Measurements from ENCODE around the gene SPINDOC.
"Not testable (repeated sequence)": the region's sequence is repeated elsewhere in the genome, so short reads cannot be mapped to it uniquely, and the experiment has no call there.

The SPINDOC gene

DNA sequence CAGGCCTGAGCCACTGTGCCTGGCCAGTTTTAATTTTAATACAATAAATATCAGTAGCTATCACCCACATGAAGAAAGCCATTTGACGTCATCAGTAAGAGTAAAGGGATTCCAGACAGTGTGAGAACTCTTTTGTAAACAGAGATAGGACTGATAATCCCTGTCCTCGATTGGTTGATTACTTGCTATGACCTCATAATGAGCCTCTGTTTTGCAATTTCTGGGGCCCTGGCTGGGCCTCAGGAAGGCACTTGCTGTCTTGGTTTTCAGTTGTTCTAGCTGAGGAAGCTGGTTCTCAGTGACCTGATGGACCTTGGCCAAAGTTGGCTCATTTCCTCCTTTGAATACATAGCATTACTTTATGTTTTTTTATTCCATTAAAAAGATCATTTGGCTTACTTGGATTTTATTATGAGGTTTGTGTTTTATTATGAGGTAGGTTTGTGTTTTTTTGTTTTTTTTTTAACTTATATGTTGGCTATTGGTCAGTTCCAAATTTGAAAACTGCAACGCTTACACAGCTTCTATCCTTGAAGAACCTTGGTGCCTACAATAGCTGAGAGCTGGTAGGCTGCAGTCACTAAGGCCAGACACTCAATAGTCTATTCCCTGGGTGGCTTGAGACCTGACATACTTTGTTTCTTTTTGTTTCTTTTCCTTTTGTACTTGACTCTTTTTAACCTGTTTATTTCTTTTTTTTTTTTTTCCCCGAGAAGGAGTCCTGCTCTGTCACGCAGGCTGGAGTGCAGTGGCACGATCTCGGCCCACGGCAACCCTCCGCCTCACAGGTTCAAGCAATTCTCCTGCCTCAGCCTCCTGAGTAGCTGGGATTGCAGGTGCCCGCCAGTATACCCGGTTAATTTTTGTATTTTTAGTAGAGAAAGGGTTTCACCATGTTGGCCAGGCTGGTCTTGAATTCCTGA lies 45.6 kb downstream of the SPINDOC start:
- DNase-seq = no peak

DNA sequence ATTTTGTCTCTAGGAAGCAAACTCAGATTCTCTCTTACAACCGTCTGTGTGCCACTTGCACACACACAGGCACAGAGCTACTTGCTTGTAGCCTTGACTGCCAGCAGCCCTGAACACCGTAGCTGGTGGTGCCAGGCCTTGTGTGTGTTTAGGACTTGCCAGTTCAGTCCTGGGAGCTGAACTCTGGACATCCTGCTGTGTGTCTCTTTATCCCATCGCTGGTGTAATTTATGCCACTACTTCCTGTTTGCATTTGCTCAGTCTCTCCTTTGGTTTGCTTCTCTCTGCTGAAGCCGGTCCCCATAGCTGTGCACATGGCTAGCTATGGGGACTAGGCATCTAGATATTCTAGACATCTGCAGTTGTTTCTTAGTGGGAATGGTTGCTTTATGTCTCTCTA lies 49.7 kb downstream of the SPINDOC start:
- DNase-seq = no peak

DNA sequence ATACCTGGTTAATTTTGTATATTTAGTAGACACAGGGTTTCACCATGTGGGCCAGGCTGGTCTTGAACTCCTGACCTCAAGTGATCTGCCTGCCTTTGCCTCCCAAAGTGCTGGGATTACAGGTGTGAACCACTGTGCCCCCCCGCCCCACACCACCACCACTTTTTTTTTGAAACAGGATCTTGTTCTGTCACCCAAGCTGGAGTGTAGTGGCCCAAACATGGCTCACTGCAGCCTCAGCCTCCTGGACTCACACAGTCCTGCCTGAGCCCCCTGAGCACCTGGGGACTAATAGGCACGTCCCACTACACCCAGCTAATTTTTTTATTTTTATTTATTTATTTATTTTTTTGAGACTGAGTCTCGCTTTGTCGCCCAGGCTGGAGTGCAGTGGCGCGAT lies 50.4 kb downstream of the SPINDOC start:
- not testable (repeated sequence) for DNase-seq

DNA sequence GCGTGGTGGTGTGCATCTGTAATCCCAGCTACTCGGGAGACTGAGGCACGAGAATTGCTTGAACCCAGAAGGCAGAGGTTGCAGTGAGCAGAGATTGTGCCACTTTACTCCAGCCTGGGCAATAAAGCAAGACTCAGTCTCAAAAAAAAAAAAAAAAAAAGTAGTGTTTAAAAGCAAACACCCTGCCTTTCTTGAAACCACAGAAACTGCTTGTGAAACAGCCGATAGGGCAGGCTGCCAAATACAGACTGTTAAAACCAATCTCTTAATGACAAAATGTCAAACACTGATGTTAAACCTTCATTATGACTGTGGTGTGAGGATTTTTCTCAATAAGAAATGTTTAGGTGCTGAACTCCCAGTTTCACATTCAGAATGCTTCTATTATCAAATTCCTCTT lies 53.0 kb downstream of the SPINDOC start:
- DNase-seq = no peak

DNA sequence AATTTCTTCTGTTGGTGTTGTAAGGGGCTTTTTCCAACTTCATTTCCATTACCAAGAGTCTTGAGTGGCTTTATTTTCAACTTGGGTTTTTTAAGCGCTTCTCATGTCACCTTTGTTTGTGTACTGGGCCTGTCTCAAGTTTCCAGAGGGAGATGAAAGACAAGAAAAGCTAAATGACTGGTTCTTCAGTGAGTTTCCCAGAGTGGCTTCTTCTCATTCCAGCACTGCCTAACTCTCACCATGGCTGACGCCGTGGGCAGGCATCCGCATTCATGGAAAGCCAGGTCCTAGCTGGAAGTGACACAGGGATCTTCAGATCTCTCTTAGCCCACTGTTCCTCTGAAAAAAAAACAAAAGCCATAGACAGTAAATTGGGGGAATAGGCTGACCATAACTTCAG lies 54.3 kb downstream of the SPINDOC start:
- DNase-seq = no peak

DNA sequence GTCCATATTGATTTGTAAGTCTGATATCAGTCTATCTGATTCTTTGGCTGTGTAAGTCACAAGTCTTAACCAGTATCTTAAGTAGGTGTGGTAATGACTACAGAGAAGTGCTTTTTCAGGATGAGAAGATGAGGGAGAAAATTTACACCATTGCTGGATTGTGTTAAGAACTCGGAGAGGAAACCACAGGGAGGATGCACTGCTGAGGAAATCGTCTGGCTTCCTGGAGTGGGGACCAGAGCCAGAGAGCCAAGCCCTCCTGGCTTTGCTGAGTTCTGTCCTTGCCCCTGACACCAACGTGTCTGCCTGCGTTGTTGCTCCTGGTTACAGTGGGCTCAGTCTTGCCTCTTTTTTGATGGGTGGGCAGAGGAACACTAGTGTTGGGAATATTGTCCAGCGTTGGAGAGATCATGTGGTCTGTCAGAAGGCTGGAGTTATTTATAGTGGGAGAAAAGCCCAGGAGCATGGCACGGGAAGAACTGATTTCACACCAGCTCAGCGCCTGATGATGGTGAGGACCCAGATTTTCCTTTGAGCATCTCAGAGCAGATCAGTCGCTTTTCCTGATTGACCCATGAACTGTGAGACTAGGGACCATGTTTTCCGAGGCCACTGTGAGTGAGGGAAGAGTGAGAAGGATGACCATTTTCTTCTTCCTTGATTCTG lies 55.3 kb downstream of the SPINDOC start:
- DNase-seq = no peak

DNA sequence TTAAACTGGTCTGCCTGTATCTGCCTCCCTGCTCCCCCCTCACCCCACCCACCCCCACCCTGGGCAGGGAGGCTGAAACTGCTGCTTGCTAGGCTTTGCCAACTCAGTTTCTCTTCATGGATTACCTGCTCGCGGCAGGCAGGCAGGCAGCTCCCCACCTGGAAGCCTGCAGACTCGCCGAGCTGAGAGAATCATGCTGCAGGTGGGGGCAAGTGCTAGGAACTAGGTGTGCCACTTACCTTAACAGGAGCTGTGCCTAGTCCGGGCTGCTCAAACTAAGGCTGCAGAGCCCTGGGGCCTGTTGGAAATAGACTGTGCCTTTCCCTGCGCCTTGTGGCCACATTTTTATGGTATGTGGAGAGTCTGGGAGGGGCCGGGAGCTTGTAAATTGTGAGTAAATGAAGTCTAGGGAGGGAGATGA lies 55.9 kb downstream of the SPINDOC start:
- no peak for DNase-seq

DNA sequence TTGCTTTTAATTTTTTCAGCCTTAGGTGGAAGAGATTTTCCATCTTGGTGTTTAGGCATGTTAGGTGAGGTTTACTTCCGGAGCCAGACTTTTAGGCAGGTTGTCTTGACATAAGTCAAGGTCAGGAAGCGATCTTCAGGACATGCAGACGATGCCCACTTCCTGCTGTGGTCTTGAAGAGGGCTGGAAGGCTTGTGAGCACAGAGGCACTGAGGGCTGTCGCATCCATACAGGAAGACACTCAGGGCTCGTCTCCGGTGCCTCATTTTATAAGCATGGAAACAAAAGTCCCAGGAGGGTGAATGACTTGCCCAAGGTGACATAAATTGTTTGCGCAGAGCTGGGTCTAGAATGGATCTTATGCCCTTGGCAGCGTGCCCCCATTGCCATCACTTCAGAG lies 56.4 kb downstream of the SPINDOC start:
- no peak for DNase-seq

DNA sequence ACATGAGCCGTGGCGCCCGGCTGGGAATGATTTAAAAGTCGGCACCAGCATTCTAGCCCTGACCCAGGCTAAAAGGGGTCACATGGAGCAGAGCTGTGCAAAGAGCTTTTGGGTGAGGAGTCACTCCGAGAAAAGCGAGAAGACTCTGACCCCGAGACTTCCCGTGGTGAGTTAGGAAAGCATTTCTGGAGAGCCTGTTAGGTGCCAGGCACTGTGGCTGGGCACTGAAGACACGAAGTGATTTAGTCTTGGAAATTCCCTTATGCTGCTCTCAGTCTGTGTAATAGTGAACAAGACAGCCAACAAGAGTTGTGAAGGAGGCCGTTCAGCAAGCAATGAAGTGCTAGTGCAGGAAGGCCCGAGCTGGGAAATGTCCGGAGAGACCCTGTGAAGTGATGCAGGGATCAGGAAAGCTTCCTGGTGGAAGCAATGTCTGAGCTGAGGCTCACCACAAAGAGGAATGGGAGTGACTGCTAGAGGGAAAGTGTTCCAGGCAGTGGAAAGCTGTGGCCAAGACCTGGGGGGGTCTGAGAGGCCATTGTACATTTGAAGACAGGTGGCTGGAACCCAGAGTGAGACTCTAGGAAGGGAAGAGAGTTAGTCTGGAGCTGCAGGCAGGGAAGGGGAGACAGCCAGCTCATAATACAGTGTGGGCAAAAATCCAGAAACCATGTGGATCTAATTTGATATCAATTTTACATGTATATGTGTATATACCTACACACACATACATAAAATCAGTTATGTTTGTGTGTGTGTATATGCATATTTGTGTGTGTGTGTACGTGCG lies 57.3 kb downstream of the SPINDOC start:
- DNase-seq = no peak

DNA sequence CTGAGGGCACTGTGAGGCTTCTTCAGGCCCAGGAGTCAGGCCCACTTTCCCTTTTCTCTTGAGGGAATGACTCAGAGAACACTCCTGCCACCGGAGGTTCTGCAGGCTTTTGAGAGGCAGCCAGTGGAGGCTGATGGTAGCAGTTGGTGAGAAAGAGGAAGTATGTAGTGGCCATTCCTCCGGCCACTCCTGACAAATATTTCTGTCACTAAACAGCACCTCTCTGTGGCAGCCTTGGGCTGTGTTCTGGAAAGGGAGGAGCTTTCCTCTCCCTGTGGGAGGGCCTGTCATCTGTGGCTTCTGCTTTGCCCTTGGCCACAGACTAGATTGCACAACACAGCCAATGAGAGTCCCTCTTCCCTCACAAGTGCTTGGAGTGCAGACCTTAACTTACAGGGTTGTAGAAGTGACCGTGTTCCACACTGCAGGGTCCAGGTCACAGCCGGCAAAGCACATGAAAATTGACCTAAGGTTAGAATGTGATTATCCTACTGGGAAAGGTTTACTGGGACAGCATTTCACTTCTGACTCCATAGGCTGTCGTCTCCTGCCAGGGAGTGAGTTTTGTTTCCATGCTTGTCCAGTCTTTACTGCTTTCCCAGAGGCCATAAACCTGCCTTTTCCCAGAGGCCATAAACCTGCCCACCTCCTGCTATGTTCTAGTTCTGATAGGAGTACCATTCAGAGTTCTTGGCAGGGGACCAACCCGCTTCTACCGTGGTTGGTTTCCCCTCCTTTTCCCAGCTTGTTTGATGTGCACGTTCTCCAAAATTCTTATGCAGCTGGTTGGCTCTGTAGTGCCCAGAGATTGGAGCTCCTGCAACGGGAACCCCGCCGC lies 58.9 kb downstream of the SPINDOC start:
- DNase-seq = no peak

DNA sequence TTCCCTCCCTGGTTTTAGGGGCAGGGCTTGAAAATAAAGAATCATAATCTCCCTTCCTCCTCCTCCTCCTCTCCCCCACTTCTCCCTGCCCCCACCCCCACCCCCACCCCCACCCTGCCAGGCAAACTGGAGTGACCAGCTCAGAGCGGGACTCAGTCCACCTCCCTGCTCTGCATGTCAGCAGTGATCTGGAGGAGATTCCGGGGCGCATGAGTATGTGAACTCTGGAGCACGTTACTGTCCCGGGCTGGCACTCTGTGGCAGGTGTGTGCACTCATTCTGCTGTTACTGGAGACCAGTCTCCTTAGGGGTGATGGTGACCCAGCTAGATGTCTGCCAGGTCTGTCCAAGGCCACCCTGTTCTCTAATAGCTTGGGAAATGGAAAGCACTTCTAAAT lies 59.5 kb downstream of the SPINDOC start:
- no peak for DNase-seq

DNA sequence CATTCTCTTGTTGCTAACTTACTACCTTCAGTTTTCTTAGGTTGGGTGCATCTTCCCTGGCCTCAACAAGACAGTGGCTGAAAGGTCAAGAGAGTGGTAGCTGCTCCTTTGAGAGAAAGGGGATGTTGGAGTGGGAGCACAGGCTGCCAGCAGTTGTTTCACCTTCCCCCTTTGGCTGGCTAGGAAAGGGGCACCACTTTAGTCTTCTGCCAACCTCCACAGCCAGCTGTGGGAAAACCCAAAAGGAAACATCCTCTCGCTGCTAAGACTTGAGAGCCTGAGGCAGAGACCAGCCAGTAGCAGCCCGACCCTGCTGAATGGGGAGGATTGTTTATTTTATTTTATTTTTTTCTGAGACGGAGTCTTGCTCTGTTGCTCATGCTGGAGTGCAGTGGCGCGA lies 60.1 kb downstream of the SPINDOC start:
- no peak for DNase-seq

DNA sequence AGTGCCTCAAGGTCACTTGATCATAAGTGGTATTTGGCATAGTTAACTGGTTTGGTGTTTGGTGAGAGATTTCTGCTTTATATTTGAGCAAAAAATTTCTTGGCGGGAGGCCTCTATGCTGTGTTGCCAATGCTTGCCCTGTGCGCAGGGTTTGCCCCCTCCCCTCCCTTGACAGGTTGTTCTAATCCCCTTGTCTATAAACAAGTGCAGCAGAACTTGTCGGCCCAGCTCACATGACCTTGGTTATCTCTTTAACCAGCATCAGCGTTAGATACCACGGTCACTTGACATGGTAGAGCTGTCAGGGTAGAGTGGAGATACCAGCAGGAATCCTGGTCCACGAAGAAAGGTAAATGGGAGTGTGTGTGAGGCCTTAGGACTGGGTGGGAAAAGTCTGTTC lies 61.3 kb downstream of the SPINDOC start:
- no peak for DNase-seq

DNA sequence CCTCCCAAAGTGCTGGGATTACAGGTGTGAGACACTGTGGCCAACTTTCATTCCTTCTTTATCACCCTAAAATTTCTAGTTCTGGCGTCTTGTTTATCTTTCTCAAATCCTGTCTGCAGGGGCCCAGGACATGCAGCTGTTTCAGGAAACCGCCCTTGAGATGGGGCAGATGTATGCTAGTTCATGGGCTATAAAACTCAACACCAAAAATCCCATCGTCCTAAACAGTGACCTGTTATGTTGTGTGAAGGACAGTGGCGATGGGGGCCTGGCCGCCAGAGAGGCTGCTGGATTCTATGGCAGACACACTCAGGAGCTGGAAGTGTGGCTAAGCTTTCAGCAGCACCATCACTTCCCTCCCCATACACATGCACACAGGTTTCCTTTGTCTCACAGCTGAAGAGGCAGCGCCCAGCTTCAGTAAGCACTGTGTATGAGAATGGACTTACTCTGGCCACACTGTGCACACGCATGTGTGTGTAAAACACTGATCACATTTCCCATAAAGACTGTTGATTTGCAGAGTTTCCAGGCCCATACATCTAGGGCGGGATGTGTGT lies 62.3 kb downstream of the SPINDOC start:
- DNase-seq = no peak

DNA sequence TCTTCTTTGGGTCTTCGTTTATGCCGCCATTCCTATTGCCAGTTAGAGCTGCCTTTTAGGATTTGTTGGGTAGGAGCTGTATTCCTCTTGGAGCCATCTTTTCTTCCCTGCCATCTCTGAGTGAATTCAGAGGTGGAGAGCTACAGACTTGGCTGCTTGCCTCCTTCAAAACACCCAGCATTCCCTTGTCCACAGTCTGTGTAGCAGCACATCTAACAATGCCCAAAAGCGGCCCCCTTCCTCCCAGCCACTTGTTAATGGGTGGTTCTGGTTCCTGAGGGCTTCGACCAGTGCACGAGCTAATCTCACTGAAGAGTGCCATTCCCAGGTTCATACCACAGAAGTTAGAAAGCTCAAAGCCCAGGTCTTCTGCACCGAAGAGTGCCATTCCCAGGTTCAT lies 63.4 kb downstream of the SPINDOC start:
- DNase-seq = no peak
